HG03469 (cell line): ENCODE results near the gene AP5B1.

Experiments
- ATAC-seq: cut with Tn5 transposase; IDR thresholded peaks from one replicate; pipeline ENCODE4 v1.9.1; 2021; ENCODE audit warnings: mild to moderate bottlenecking, moderate library complexity, moderate number of reproducible peaks; ENCODE audit not compliant: unreplicated experiment

The AP5B1 gene

DNA sequence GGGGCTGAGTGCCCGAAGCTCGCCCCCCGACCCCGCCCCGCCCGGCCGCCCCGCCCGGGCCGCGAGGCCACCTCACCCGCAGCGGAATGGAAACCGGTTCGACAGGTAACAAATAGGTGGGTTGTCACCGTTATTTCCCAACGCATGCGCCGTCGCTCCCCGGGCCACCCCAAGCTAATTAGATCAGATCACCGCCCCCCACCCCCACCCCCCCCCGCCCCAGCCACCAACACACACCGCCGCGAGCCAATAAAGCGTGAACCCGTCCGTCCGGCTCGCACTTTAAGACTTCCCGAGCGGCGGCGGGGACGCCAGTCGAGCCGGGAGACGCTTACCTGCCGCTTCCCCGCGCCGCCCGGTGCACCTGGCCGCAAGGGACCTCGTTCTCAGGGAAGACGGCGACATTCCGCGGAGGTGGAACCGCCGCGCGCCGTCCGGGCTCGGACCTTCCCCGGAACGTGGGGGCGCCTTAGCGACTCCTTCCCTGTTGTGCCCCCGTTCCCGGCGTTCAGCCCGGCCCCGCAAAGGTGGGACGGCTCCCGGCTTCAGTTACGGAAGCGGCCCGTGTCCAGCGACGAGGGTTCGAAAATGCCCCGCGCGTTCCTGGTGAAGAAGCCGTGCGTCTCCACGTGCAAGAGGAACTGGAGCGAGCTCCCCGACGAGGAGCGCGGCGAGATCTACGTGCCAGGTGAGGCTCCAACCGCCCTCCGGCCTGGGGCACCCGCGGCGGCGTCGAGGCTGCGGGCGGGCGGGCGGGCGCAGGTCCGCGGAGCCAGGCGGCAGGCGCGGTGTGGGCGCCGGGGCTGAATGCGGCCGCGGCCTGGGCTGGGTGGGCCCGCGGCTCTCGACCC is 6.2 kb upstream of the AP5B1 start, which contains the start of gene OVOL1:
Gene OVOL1, plus strand, starts transcription at position 278 of the 851 bp plus-strand sequence. Its CDS starts 311 bp downstream, at position 589.
- no peak for ATAC-seq

DNA sequence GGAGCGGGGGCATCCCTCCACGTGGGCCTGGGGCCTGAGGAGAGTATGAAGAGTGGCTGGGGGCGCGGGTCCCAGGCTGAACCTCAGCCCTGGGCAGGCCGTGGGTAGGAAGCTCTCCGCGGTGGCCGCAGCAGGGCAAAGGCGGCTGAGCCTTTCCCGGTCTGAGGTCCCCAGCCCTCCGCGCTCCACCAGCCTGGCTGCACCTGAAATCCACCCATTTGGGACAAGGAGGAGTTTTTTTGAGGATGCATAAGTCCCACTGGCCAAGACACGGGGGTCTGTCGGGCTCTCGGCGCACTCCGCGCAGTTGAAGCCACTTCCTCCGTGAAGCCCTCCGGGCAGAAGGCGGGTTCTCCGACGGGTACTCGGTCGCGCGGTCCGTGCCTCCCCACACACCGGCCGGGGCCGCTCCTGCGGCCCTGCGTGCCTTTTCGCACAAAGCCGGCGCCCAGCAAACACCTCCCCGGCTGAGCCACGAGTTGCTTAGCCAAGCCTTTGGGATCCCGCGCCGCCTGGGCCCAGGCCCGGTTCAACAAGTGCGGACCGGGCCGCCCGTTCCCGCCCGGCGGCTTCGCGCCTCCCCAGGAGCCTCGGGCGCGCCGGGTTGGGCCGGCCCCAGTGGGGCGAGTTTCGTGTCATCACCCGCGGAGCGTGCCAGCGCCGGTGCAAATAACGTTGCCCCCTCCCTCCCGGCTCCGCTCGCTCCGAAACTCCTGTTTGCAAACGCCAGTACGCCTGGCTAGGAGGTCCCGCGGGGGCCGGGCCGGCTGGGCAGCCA is 5.4 kb upstream of the AP5B1 start:
- no peak for ATAC-seq

DNA sequence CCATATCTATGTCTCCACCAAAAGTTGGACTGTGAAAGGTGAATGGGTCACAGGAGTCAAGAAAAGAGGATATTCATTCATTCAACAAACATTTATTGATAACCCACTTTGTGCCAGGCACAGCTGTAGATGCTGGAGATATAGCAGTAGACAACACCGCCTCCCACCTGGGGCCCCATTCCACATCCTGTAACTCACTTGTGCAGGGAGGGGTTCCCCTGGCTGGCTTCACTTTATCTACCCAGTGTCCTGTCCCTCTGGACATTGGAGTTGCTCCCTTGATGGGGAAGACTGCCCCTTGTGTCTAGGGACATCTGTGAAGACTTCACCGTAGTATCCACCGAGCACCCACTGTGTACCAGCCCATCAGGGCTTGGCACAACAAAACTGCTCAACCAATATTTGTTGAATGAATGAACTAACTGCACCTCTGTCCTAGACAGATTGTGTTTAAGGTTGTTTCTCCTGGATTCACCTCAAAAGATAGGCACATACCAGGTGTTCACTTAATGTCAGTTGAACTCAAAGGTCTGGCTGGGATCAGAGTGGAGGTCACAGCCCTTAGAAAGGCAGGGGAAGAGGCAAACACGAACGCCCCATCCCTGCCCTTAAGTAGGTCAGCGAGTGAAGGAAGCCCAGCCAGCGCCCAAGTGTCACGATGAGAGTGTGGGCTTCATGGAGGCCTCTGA is 4.7 kb upstream of the AP5B1 start:
- ATAC-seq: no peak

DNA sequence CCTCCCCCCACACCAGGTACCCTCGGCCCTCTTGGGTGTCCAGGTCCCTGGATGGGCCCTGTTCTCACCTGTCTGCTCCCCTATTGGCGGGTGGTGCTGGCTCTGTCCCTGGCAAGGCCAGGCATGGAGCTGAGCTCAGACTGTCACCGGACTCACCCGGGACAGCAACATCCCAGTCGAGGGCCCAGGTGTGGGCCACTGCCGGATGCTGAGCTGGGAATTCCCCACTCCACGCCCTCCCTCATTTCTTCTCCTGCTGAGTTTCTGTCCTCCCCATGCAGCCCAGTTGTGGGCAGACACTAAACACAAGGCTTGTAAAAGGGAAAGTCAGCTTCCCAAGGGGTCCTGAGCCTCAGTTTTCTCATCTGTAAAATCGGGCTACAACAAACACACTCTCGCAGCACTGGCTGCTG is 2.0 kb upstream of the AP5B1 start:
- ATAC-seq: no peak

DNA sequence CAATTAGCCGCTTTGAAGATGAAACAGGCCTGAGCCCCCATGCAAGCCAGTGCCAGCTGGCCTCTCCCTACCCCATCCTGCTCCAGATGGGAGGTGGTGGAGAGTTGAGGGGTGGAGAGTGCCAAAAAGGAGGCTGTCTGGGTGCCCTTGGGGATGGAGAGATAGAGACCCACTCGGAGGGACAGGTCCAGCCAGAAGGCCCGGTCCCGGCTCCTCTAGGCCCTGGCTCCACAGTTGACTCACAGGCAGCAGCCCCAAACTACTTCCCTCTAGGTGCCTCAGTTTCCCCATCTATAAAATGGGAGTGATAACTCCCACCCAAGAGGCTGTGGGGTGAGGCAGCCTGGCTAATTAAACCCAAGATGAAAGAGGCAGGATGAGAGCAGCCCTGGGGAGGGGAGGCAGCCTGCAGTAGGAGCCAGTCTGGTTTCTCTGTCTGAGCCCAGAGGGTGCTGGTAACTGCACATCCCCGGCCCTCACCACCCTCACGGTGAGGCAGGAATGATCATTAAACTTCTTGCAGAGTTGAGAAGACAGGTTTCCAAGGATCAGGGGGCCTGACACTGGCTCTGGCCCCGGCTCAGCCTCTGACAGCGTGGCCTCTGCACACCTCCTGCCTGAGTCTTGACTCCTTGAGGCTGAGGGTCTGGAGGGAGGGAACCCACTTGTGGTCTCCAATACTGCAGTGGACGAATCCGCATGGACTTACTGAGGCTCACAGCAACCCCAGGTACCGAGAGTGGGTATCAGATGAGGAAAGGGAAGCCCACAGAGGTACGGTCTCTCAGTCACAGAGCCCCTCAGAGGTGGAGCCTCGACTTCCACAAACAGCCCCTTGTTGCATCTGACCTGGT is 1.4 kb upstream of the AP5B1 start:
- ATAC-seq: no peak

DNA sequence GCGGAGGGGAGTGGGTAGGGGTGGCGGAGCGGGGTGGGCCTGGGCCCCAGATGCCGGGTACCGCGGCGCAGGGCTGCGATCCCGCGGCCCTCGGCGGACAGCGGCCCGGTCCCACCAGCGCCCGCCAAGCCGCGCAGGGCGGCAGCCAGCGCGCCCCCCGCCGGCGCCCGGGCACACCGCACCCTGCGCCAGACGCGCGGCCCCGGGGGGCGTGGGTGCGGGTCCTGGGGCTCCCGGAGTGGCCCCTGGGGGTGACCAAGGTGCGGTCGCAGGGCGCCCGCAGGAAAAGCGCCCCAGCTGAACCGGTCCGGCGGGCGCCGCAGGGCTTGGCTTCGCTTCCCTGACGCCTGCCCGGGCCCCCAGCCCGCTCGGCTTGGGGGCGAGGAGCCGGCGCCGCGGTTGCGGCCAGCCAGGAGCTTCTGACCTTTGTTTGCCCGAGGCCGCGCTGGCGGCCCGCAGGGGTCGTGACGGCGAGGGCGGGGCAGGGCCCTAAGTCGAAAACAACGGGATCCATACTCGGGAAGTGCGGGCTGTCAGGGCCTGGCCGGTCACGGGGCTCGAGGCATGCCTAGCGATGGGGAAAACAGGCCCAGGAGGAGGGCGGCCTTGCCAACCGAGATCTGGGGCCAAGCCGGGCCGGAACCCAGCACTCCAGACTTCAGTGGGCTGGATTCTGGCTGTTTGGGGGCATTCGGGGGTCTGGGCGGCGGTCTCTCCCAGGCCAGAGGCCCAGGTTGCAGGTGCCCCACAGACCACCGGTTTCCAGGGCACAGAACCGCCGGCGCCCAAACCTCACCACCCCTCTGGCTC is 581 bp upstream of the AP5B1 start:
- no peak for ATAC-seq

DNA sequence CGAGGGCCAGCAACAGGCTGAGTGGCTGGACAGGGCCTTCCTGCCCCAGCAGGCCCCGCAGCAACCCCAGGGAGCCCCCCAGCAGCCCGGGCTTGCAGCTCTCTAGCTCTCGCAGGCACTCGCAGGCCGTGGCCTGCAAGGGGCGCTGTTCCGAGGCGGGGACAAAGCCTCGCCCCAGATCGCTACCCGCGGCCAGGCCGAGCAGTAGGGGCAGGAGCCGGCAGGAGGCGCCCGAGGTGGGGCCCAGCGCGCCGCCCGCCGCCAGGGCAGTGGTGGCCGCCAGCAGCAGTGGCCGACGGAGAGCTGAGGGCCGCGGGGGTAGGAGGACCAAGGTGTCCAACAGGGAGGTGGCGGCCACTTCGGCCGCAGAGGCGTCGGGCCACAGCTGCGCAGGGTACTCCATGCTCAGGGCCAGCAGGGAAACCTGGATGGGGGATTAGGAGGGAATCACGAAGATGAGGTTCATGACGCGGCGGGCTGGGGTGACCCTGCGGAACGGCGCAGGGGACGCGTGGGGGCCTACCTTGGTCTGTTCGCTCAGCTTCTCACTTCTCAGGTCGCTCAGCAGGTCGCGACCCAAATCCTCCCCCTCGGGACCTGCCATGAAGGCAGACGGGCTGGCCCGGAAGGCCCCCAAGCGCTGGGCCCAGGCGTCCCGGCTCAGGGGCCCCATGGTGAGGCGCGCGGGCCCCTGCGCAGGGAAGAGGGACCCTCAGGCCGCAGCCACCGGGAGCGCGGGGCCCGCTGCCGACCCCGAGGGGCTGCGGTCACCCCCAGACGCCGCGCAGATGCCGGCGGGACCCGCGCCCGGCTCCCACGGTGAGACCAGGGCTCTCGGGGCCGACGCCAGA is 632 bp downstream of the AP5B1 start:
- ATAC-seq: no peak

DNA sequence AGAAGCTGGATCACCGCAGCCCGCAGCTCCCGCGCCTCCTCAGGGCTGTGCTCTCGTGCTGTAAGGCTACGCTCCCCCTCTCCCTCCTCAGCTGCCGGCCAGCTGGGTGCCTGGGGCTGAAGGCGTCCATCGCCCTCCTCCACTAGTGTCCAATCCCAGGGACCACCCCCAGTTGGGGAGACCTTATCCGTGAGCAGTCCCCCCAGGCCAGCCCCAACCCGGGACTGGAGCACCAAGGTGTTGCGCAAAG is 1.2 kb downstream of the AP5B1 start:
- ATAC-seq: no peak

DNA sequence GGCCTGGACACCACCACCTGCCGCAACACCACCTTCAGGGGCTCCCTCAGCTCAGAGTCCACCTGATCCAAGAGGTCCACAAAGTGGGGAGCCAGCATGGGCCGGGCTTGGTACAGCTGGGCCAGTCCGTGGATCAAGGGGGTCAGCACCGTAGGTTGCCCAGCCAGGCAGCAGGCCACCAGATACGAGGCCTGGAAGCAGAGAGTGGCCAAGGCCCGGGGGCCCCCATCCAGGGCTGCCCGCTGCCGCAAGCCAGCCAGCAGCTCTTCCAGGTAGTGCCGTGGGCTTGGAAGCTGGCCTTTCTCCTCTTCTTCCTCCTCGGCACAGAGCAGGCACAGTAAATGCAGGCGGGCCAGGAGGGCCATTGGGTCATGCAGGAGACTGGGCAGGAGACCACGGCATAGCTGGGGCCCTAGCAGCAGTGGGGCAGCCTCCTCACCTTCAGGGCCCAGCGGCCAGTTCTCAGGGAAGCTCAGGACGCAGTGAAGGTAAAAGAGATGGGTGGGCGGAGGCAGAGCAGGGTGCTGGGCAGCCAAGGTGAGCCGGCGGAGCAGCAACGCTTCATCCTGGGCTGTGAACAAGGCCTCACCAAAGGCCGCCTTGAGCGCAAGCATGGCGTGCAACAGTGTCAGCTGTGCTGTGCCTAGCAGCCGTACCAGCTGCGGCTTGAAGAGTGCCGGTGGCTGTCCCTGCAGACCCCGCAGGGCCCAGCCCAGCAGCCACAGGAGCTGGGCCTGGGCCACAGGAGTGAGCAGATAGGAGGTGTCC is 1.7 kb downstream of the AP5B1 start:
- ATAC-seq: no peak

DNA sequence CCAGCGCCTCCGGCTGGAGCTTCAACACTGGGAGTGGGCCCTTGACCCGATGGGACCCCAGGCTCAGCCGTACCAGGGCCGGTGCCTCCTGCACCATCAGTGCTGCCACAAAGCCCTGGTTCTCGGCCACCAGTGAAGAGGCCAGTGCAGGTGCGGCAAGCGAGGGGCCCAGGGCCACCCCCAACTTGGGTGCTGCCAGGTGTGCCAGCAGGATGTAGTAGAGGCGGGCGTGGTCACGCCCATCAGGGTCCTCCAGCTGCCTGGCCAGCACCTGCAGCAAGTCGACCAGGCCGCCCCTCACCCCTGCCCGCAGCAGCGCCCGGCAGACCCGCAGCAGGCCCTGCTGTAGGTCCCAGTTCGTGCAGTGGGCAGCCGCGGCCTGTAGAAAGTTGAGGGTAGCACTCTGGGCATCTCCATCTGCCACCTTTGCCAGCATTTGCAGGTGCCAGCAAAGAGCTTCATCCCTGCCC is 2.3 kb downstream of the AP5B1 start:
- ATAC-seq: no peak

DNA sequence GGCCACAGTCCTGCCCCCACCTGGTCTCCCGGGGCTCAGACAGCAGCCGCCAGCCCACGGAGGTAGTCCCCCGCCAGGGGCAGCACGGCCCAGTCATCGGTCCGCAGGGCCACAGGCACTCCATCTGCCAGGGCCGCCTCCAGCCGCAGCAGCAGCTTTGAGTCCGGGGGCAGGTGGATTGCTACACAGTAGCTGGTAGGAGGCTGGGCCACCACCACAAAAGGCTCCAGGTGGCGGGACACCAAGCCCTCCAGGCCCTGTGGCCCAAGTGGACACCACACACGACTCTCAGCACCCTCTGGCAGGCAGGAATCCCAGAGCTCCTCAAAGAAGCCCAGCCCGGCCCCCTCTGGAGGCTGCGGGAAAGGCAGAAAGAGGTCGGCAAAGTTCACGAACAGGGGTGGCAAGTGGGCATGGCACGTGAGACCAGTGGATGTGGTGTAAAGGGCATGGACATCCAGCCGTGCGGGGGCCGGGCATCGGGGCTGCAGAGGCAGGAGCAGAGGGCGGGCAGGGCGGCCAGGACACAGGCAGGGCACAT is 2.9 kb downstream of the AP5B1 start:
- no peak for ATAC-seq

DNA sequence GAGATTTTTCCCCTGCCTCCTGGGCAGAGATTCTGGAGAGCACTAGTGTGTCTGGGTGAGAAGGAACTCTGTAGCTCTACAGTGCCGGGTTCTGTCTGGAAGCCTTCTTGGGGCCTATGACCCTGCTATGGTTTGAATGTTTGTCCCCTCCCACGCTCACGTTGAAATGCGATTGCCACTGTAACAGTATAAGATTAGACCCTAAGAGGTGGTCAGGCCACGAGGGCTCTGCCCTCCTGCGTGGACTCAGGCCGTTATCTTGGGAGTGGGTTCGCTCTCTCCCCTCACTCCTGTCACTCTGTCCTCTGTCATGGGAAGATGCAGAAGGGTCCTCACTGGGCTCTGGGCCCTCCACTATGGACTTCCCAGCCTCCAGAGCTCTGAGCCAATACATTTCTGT is 3.5 kb downstream of the AP5B1 start:
- no peak for ATAC-seq

DNA sequence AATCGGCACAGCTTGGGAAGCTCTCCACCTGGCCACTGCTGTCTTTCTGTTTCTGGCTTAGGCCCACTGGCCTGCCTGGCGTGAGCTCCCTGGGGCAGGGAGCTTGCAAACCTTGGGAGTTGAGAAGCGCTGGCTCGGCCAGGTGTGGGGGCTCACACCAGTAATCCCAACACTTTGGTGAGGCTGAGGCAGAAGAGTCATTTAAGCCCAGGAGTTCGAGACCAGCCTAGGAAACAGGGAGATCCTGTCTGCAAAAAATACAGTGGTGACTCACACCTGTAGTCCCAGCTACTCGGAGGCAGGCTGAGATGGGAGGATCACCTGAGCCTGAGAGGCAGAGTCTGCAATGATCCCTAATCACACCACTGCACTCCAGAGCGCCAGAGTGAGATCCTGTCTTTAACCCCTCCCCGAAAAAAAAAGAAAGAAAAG is 4.0 kb downstream of the AP5B1 start:
- no peak for ATAC-seq

DNA sequence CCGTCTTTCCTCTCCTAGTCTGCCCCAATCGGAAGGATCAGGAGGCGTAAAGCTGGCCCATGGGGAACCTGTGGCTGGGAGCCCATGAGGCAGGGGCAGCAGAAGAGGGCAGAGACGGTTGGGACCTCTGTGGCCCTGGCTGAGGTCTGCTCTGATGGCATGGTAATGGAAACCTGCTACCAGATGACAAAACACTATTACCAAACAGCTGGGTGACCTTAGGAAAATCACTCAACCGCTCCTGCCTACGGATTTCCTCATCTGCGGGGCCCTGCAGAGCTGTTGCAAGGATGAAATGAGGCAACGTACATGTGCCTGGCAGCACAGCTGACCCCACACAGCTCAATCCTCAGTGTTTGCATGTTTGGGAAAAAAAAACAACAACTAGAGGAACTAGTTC is 4.6 kb downstream of the AP5B1 start:
- no peak for ATAC-seq

DNA sequence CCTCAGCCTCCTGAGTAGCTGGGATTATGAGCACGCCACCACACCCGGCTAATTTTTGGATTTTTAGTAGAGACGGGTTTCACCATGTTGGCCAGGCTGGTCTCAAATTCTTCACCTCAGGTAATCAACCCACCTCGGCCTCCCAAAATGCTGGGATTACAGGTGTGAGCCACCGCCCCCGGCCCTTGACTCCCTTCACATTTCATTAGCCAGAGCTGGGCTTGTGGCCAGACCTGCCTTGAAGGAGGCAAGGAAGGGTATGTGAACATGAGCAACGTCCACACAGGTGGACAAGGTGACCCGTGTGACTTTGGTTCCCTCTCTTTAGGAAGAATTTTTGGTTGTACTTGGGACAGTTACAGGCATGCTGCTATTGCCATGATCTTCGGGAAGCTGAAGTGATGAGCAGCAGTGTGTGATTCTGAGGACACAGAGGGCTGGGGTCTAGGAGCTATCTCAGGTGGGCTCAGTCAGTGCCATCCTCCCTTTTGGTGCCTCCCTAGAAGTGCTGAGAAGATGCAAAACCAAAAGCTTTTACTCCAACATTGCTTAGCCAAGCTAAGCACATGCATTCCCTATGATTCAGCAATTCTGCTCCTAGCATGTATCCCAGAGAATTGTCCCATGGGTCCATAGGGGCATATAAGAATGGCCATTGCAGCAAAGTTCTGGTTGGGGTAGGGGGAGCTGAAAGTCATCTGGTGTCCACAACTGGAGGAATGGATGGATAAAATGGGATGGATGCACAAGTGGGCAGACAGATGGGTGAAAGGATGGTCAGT is 6.1 kb downstream of the AP5B1 start:
- no peak for ATAC-seq

DNA sequence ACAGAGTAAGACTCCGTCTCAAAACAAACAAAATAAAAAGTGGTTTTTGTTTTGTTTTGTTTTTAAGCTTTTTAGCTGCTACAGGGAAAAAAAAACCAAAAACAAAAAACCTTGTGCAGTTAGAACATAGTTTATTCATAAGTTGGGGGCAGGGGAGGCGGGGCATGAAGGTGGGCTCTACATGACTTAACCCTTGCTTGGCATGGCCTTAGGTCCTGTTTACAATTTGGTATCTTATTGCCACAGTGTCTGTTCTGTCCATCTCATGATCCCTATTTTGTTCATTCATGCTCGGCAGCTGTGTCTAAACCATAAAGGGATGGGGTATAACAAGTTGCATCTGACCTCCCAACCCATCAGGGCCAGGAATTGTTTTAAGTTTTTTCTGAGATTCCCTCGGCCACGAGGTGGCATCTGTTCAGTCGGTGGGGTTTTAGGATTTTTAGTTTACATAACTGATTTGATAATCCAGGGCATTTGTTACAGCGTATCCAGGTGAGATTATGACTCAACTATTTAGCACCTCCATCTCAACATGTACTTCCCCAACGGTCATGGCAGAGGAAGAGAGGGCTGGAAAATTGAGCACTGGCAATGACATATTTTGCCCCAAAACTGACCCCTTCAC is 6.9 kb downstream of the AP5B1 start:
- no peak for ATAC-seq
